Panc1 (cell line): ENCODE results near the gene TNRC6B. TPM values are rescaled to one million over a fixed set of nuclear protein-coding genes. Genes with fewer than 3 reads are reported as not detected.

ENCODE experiments used
- ATAC-seq: fragments of 200-7000 bp; cut with Tn5 transposase; 2 replicates; pipeline ENCODE4 v1.9.1; 2020; ENCODE audit warnings: mild to moderate bottlenecking, moderate library complexity
- BruUV-seq: library from RNA; stranded (reverse); fragments of 400-500 nt; replicated peaks from 2 replicates; lab custom pipeline; 2021; lab: Mats Ljungman, UMichigan
- CTCF ChIA-PET: fragments of 300-600 bp; sonication (Branson Sonifier 250); formaldehyde crosslinking; loops from one replicate; lab custom pipeline; 2022; ENCODE audit warnings: antibody characterized with exemption; lab: Charles Lee
- POLR2A ChIA-PET: fragments of 300-600 bp; sonication (Branson Sonifier 250); formaldehyde crosslinking; loops from one replicate; lab custom pipeline; 2022; ENCODE audit warnings: antibody characterized with exemption; lab: Charles Lee
- DNase-seq: peaks from one replicate; pipeline ENCODE4 v3.0.0-alpha.2; 2010; ENCODE audit warnings: low read depth, low spot score
- H3K27ac ChIP-seq: 2 replicates; pipeline ENCODE4 v1.5.1; 2011; ENCODE audit warnings: mild to moderate bottlenecking, low read length, inconsistent platforms
- H3K27me3 ChIP-seq: fragments of 200-500 bp; sonication (Bioruptor generic); 2 replicates; pipeline ENCODE4 v1.6.0; 2014; ENCODE audit warnings: low read length, inconsistent platforms; ENCODE audit not compliant: control insufficient read depth, insufficient read depth
- H3K36me3 ChIP-seq: fragments of 200-500 bp; sonication (Bioruptor generic); 2 replicates; pipeline ENCODE4 v1.5.1; 2014; ENCODE audit warnings: inconsistent platforms, mild to moderate bottlenecking, low read length, moderate library complexity; ENCODE audit not compliant: control insufficient read depth, insufficient read depth
- H3K4me1 ChIP-seq: 2 replicates; pipeline ENCODE4 v1.5.1; 2011; ENCODE audit warnings: inconsistent platforms, mild to moderate bottlenecking, low read length, moderate library complexity; ENCODE audit not compliant: control insufficient read depth, insufficient read depth
- H3K4me3 ChIP-seq, 2 experiments: 2 replicates each; pipeline ENCODE4 v1.5.1; 2011 to 2012; ENCODE audit warnings: low read depth in 2 of 2, low read length in 2 of 2, mild to moderate bottlenecking in 2 of 2, inconsistent platforms in 1 of 2, moderate library complexity in 1 of 2
- H3K9me3 ChIP-seq: fragments of 200-500 bp; sonication (Bioruptor generic); 2 replicates; pipeline ENCODE4 v1.5.1; 2014; ENCODE audit warnings: low read depth, mild to moderate bottlenecking, inconsistent platforms, low read length, moderate library complexity; ENCODE audit not compliant: control insufficient read depth, insufficient read depth
- CTCF ChIP-seq: fragments of 450-650 bp; IDR thresholded peaks from 2 replicates; pipeline ENCODE4 v1.5.1; 2017; ENCODE audit warnings: mild to moderate bottlenecking
- POLR2AphosphoS5 ChIP-seq: IDR thresholded peaks from 2 replicates; pipeline ENCODE4 v1.6.1; 2012; ENCODE audit warnings: mild to moderate bottlenecking, low read depth, low read length, moderate library complexity
- SIN3A ChIP-seq: IDR thresholded peaks from 2 replicates; pipeline ENCODE4 v1.6.1; 2012; ENCODE audit warnings: low read depth, mild to moderate bottlenecking, low read length, moderate library complexity, borderline replicate concordance; ENCODE audit not compliant: insufficient read depth
- TCF7L2 ChIP-seq: IDR thresholded peaks from 2 replicates; pipeline ENCODE4 v1.6.1; 2011; ENCODE audit warnings: mild to moderate bottlenecking, low read depth, low read length, inconsistent platforms
- in situ Hi-C: cut with HindIII; loops from 2 replicates; pipeline ENCODE4 v1.10.0; 2016; ENCODE audit warnings: low sequenced_read_pairs, low pct_unique_long_range_greater_than_20kb
- intact Hi-C: fragments of 100-400 bp; cut with micrococcal nuclease; formaldehyde crosslinking; loops from one replicate; pipeline ENCODE4 v1.10.0; 2022; ENCODE audit not compliant: unreplicated experiment
- total RNA-seq: library from RNA; stranded (reverse); gene quantifications from one replicate; pipeline ENCODE4 v1.2.1, GENCODE V29; 2021; ENCODE audit not compliant: unreplicated experiment
- TF ChIP-seq, protein P1 (sequence below), 2 experiments: IDR thresholded peaks; 2 replicates each; pipeline ENCODE4 v1.6.1; 2011 to 2012; ENCODE audit warnings: low read depth in 2 of 2, control low read depth in 1 of 2, low read length in 1 of 2, mild to moderate bottlenecking in 1 of 2, moderate library complexity in 1 of 2; ENCODE audit not compliant: insufficient read depth in 1 of 2

TNRC6B gene
- total RNA-seq, 1 experiment from 2014 or later = 30.7 TPM

DNA sequence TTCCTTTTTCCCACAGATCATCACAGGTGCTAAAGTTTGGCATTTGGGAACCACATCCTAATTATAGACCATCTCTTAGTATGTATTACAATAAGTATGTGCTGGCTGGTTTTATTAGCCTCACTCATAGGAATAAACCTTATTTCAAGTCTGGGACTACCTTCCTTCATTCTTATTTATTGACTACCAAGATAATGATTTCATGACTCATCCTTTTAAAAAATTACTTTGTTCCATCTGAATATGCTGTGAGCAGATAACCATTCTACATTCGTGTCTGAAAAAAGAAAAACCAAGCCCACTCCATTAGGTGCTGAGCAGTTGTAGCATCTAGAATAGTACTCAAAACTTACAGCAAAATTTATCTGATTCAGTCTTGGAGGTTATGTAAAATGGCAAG, 12.3 kb downstream of the TNRC6B start:
- no peak for ATAC-seq
- H3K9me3 ChIP-seq = no peaks in the 10 kb centered on the region
- ChIA-PET CTCF (no interaction called here), POLR2A (no interaction called here)
- DNase-seq = no peak
- no peaks in the 10 kb centered on the region for H3K36me3 ChIP-seq
- peaks cover 5% of the 10 kb centered on the region for H3K4me1 ChIP-seq
- H3K4me3 ChIP-seq = no peak overlapping the region
- no peak overlapping the region for H3K27ac ChIP-seq
- TF ChIP-seq SIN3A (no peak), TCF7L2 (no peak), POLR2AphosphoS5 (no peak), CTCF (no peak)
- TF ChIP-seq, protein P1, sequence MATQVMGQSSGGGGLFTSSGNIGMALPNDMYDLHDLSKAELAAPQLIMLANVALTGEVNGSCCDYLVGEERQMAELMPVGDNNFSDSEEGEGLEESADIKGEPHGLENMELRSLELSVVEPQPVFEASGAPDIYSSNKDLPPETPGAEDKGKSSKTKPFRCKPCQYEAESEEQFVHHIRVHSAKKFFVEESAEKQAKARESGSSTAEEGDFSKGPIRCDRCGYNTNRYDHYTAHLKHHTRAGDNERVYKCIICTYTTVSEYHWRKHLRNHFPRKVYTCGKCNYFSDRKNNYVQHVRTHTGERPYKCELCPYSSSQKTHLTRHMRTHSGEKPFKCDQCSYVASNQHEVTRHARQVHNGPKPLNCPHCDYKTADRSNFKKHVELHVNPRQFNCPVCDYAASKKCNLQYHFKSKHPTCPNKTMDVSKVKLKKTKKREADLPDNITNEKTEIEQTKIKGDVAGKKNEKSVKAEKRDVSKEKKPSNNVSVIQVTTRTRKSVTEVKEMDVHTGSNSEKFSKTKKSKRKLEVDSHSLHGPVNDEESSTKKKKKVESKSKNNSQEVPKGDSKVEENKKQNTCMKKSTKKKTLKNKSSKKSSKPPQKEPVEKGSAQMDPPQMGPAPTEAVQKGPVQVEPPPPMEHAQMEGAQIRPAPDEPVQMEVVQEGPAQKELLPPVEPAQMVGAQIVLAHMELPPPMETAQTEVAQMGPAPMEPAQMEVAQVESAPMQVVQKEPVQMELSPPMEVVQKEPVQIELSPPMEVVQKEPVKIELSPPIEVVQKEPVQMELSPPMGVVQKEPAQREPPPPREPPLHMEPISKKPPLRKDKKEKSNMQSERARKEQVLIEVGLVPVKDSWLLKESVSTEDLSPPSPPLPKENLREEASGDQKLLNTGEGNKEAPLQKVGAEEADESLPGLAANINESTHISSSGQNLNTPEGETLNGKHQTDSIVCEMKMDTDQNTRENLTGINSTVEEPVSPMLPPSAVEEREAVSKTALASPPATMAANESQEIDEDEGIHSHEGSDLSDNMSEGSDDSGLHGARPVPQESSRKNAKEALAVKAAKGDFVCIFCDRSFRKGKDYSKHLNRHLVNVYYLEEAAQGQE (IDR thresholded peaks at IDR 0.05; ENCODE audit: insufficient read depth in 1 of 2, low read depth in 2 of 2, low read length in 1 of 2) = no peak
- in situ Hi-C loops (no loop called here), intact Hi-C loops (loop anchor here (10.0 kb wide), 1 partner anchor 135 kb away; no protein-coding TSS in a partner anchor)
- BruUV-seq = no TSS peak
- no peaks in the 10 kb centered on the region for H3K27me3 ChIP-seq

DNA sequence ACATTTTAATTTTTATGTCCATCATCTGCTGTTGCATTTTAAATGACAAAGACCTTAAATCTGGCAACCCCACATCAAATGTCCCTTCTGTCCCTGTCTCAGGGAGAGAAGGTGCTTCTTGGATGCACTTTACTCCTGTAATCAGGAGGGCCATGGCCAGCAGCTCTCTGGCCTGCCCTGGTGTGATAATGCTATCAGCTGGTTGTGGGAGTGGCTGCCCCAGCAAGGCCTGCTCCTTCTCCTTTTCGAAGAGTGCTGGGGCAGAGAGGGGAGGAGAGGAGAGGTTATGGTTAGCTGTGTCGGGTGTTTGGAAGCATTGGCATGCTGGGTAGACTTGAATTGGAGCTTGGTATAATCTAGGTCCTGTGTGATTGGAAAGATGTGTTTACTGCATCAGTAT, 12.8 kb downstream of the TNRC6B start:
- Histone ChIP-seq H3K9me3 (no peaks in the 10 kb centered on the region), H3K4me3 (no peak overlapping the region), H3K27me3 (no peaks in the 10 kb centered on the region), H3K27ac (no peak overlapping the region), H3K4me1 (peaks cover 5% of the 10 kb centered on the region), H3K36me3 (no peaks in the 10 kb centered on the region)
- TF ChIP-seq POLR2AphosphoS5 (no peak), SIN3A (no peak), CTCF (no peak), TCF7L2 (no peak)
- TF ChIP-seq, protein P1 (IDR thresholded peaks at IDR 0.05; ENCODE audit: insufficient read depth in 1 of 2, low read depth in 2 of 2, low read length in 1 of 2) = no peak
- CTCF ChIA-PET = no interaction called here
- POLR2A ChIA-PET = no interaction called here
- no peak for DNase-seq
- BruUV-seq = no TSS peak
- in situ Hi-C loops = no loop called here
- ATAC-seq = no peak
- intact Hi-C loops = no loop called here
